GM12874 (cell line): Measurements from ENCODE around the gene LAMA1.

Source experiments
- CTCF ChIP-seq: IDR thresholded peaks from 2 replicates; pipeline ENCODE4 v1.5.1; 2011; ENCODE audit warnings: low read depth, mild to moderate bottlenecking, control low read depth, low read length, moderate library complexity; ENCODE audit not compliant: insufficient read depth

Gene LAMA1

GRCh38 chr18:6994056-6994770 lies 123.4 kb downstream of the LAMA1 start:
- no peak for TF ChIP-seq CTCF

GRCh38 chr18:6992761-6993160 lies 124.8 kb downstream of the LAMA1 start:
- TF ChIP-seq CTCF: no peak

GRCh38 chr18:6983366-6983765 lies 134.2 kb downstream of the LAMA1 start:
- TF ChIP-seq CTCF: no peak

- TF ChIP-seq CTCF: no peak
These were observed 135.2 kb downstream of the LAMA1 start for GRCh38 chr18:6982398-6982797.

GRCh38 chr18:6980363-6980762 lies 137.2 kb downstream of the LAMA1 start:
- no peak for TF ChIP-seq CTCF

- no peak for TF ChIP-seq CTCF
These were observed 137.6 kb downstream of the LAMA1 start for GRCh38 chr18:6979954-6980353.

- no peak for TF ChIP-seq CTCF
These were observed 140.7 kb downstream of the LAMA1 start for GRCh38 chr18:6976935-6977334.
